Heart left ventricle (tissue), 16 donors: ENCODE data around the gene SPTBN4. TPM values are rescaled to one million over a fixed set of nuclear protein-coding genes. Genes with fewer than 3 reads are reported as not detected.

Experiments
- ATAC-seq, 4 donors: fragments of 200-7000 bp; cut with Tn5 transposase; one replicate each; pipeline ENCODE4 v1.9.1; 2020 to 2022; ENCODE audit warnings: moderate library complexity in 4 of 4, mild to moderate bottlenecking in 3 of 4, moderate number of reproducible peaks in 1 of 4
- DNase-seq, 5 donors: peaks; one replicate each; pipeline ENCODE4 v3.0.0-alpha.2; 2020
- H3K27ac ChIP-seq, 12 donors: fragments of 200-600 bp; sonication (generic) in 4 of 12; one replicate each; pipeline versions ENCODE4 v1.5.0 to v1.8.0; 2016 to 2022; ENCODE audit warnings: mild to moderate bottlenecking in 2 of 12
- H3K27me3 ChIP-seq, 9 donors: fragments of 200-600 bp; sonication (generic) in 2 of 9; one replicate each; pipeline versions ENCODE4 v1.5.1 to v1.8.0; 2016 to 2022; ENCODE audit warnings: mild to moderate bottlenecking in 3 of 9
- H3K36me3 ChIP-seq, 9 donors: fragments of 200-600 bp; sonication (generic) in 2 of 9; one replicate each; pipeline versions ENCODE4 v1.5.0 to v1.8.0; 2018 to 2022; ENCODE audit warnings: mild to moderate bottlenecking in 2 of 9
- H3K4me1 ChIP-seq, 12 donors: fragments of 200-600 bp; sonication (generic) in 4 of 12; one replicate each; pipeline versions ENCODE4 v1.5.0 to v1.8.0; 2016 to 2022; ENCODE audit warnings: mild to moderate bottlenecking in 3 of 12
- H3K4me3 ChIP-seq, 12 donors: fragments of 200-600 bp; sonication (generic) in 4 of 12; one replicate each; pipeline versions ENCODE4 v1.5.0 to v1.8.0; 2017 to 2022; ENCODE audit warnings: mild to moderate bottlenecking in 9 of 12, moderate library complexity in 4 of 12
- H3K9me3 ChIP-seq, 12 donors: fragments of 200-600 bp; sonication (generic) in 4 of 12; one replicate each; pipeline versions ENCODE4 v1.5.0 to v1.8.0; 2016 to 2022; ENCODE audit warnings: mild to moderate bottlenecking in 1 of 12
- CTCF ChIP-seq, 12 donors: fragments of 200-600 bp; sonication (generic) in 4 of 12; IDR thresholded peaks; one replicate each; pipeline versions ENCODE4 v1.5.0 to v1.8.0; 2018 to 2022; ENCODE audit warnings: antibody characterized with exemption in 12 of 12, mild to moderate bottlenecking in 5 of 12
- POLR2A ChIP-seq, 2 donors: fragments of 450-650 bp; IDR thresholded peaks; one replicate each; pipeline ENCODE4 v1.6.1; 2017; ENCODE audit warnings: antibody characterized with exemption in 2 of 2, mild to moderate bottlenecking in 2 of 2, moderate library complexity in 2 of 2
- WGBS, 4 donors: extraction: QIAGEN DNeasy Blood & Tissue Kit in 2 of 4; methylation state at CpG; one replicate each; pipeline versions ENCODE4 v1.1.5 to v1.1.7; 2013 to 2018; 5-methylcytosine and 5-hydroxymethylcytosine counted together
- intact Hi-C, 10 donors: fragments of 100-400 bp; cut with DNase I; formaldehyde crosslinking; loops; one replicate each; pipeline versions ENCODE4 v1.11.1 to v1.14.2; 2022
- polyA plus RNA-seq, 2 donors: library from polyadenylated mRNA; stranded (reverse); fragments of 200-250 nt; gene quantifications; one replicate each; pipeline ENCODE4 v1.2.3, GENCODE V29; 2013
- total RNA-seq, 9 donors: library from RNA; depleted of rRNA in 2 of 9; stranded (reverse); fragments of >200 nt in 2 of 9; fragmentation: NEBNext Ultra II Directional in 3 of 9; extraction: Animal tissue kit (Norgen Biotek cat#: 25700) in 3 of 9; gene quantifications; one replicate each; pipeline versions ENCODE4 v1.1.0 to v1.2.4, GENCODE V29; 2016 to 2023
- donor health status: ischemic (EF 13 %, LVEDD 7.1; RV severe dilation, severe dysfunction).
- donor health status: healthy with polysubstance abuse.
- donor health status: DM: no; HTN: yes; CAD: no.
- donor health status: DM: no; HTN: no; CAD: no.
- donor health status: ischemic (EF 25% LVEDD 6.9; RV normal size, moderate dysfunction).
- donor health status: ischemic (EF 25% LVEDD 5.7; RV mildly dilated, moderate dysfunction).
- donor health status: healthy.
- donor health status: DM: yes; HTN: yes; CAD: no.
- donor health status: ischemic (EF 35%, LVEDD 5.7; RV mildly dilated, moderate dysfunction).
- donor health status: nonischemic (EF 11% LVEDD 7.7; RV severe dilation, severe dysfunction).
- donor health status: DM: yes; HTN: yes; CAD: no.
- donor health status: PGD.
- donor health status: ischemic (EF 29% LVEDD 5.4; RV normal size, mild dysfunction).
- donor health status: nonischemic (EF 23%, LVEDD 6.1; RV moderate dilation, normal function).

SPTBN4 gene
- total and polyA plus RNA-seq, 11 donors, result 1.9 to 8.7 (median 4.2) TPM

- WGBS, 4 donors, result 86 to 92% (median 89%) methylated on average over 9 to 14 of the region's 14 CpGs
- TF ChIP-seq POLR2A (IDR thresholded peaks at IDR 0.05), result no peak
- TF ChIP-seq CTCF (IDR thresholded peaks at IDR 0.05), result no peak
- H3K4me1 ChIP-seq, result peaks cover 0 to 68% (median 50%) of the 10 kb centered on the region in 12 donors
- ATAC-seq (no peak), DNase-seq (peak in 2 of 5 donors; percentile 16 to 34)
- intact Hi-C loops, result loop anchor here in 2 of 10 donors (10.0 kb wide), 2 partner anchors 143 to 323 kb away; partner anchors contain the start of genes AKT2 (in 1 of the 2), BLVRB (in 1 of the 2) and SPTBN4 (in 1 of the 2)
- no peak overlapping the region for H3K4me3 ChIP-seq
- no peaks in the 10 kb centered on the region for H3K9me3 ChIP-seq
- peaks cover 0 to 28% (median 0%) of the 10 kb centered on the region in 9 donors for H3K36me3 ChIP-seq
- no peak overlapping the region for H3K27ac ChIP-seq
- no peaks in the 10 kb centered on the region for H3K27me3 ChIP-seq
Observed at GRCh38 chr19:40608240-40608621, 141.4 kb downstream of the SPTBN4 start.

GRCh38 chr19:40608957-40609356 lies 142.2 kb downstream of the SPTBN4 start:
- Histone ChIP-seq H3K4me1 (peaks cover 0 to 66% (median 50%) of the 10 kb centered on the region in 12 donors), H3K9me3 (no peaks in the 10 kb centered on the region), H3K36me3 (peaks cover 0 to 30% (median 0%) of the 10 kb centered on the region in 9 donors), H3K27me3 (no peaks in the 10 kb centered on the region), H3K4me3 (peak overlapping the region in 3 of 12 donors; percentile 57 to 64 (median 58)), H3K27ac (peak overlapping the region in 5 of 12 donors; percentile 87 to 97 (median 88))
- ATAC-seq (no peak), DNase-seq (no peak)
- intact Hi-C loops, result loop anchor here in 2 of 10 donors (10.0 kb wide), 2 partner anchors 144 to 324 kb away; partner anchors contain the start of genes AKT2 (in 1 of the 2), BLVRB (in 1 of the 2) and SPTBN4 (in 1 of the 2)
- TF ChIP-seq POLR2A (IDR thresholded peaks at IDR 0.05), result no peak
- no peak for TF ChIP-seq CTCF (IDR thresholded peaks at IDR 0.05)
- WGBS, 4 donors, result 79 to 81% (median 81%) methylated on average over 4 of the region's 4 CpGs

- TF ChIP-seq CTCF (IDR thresholded peaks at IDR 0.05) (no peak), POLR2A (IDR thresholded peaks at IDR 0.05) (peak in 1 of 2 donors; percentile 49)
- H3K9me3 ChIP-seq, result no peaks in the 10 kb centered on the region
- H3K4me3 ChIP-seq, result peak overlapping the region in 11 of 12 donors; percentile 26 to 64 (median 54)
- peaks cover 0 to 33% (median 0%) of the 10 kb centered on the region in 9 donors for H3K36me3 ChIP-seq
- peaks cover 0 to 63% (median 43%) of the 10 kb centered on the region in 12 donors for H3K4me1 ChIP-seq
- H3K27ac ChIP-seq, result peak overlapping the region; percentile 62 to 97 (median 88)
- whole genome bisulfite sequencing, 4 donors, result 5 to 25% (median 12%) methylated on average over 34 to 50 of the region's 50 CpGs
- no peaks in the 10 kb centered on the region for H3K27me3 ChIP-seq
- peak; percentile 60 to 71 (median 66) for ATAC-seq
- DNase-seq, result peak; percentile 90 to 95 (median 93)
- intact Hi-C loops, result loop anchor here in 2 of 10 donors (10.0 kb wide), 2 partner anchors 145 to 325 kb away; partner anchors contain the start of genes AKT2 (in 1 of the 2), BLVRB (in 1 of the 2) and SPTBN4 (in 1 of the 2)
Observed at GRCh38 chr19:40609561-40610395, 143.0 kb downstream of the SPTBN4 start.
